Measurements from ENCODE around the gene PWWP2A.
"Not testable (repeated sequence)": the region's sequence is repeated elsewhere in the genome, so short reads cannot be mapped to it uniquely, and the experiment has no call there.

PWWP2A gene

GRCh38 chr5:160119142-160119904, at the start of gene PWWP2A:
PWWP2A (minus strand) TSS chr5:160119450; CDS start chr5:160119388, 62 bp downstream.
- DNase-seq: peak; percentile 94

- no peak for DNase-seq
These were observed 48.4 kb upstream of the PWWP2A start for GRCh38 chr5:160167624-160168165.

- no peak for DNase-seq
These were observed 47.8 kb upstream of the PWWP2A start for GRCh38 chr5:160166973-160167623.

- DNase-seq: no peak
These were observed 47.1 kb upstream of the PWWP2A start for GRCh38 chr5:160166069-160166972.

GRCh38 chr5:160165137-160166068, 46.2 kb upstream of the PWWP2A start:
- DNase-seq: peak; percentile 73

- no peak for DNase-seq
These were observed 43.7 kb upstream of the PWWP2A start for GRCh38 chr5:160162910-160163309.

GRCh38 chr5:160161626-160162025, 42.4 kb upstream of the PWWP2A start:
- DNase-seq: no peak

GRCh38 chr5:160160875-160161274, 41.6 kb upstream of the PWWP2A start:
- not testable (repeated sequence) for DNase-seq

- DNase-seq: peak; percentile 12
These were observed 40.9 kb upstream of the PWWP2A start for GRCh38 chr5:160159991-160160792.

- DNase-seq: no peak
These were observed 38.8 kb upstream of the PWWP2A start for GRCh38 chr5:160158087-160158486.

GRCh38 chr5:160155017-160155750, 35.9 kb upstream of the PWWP2A start:
- DNase-seq: no peak

- no peak for DNase-seq
These were observed 33.7 kb upstream of the PWWP2A start for GRCh38 chr5:160152901-160153300.

GRCh38 chr5:160152287-160152686, 33.0 kb upstream of the PWWP2A start:
- no peak for DNase-seq

GRCh38 chr5:160151017-160151416, 31.8 kb upstream of the PWWP2A start:
- no peak for DNase-seq

GRCh38 chr5:160150381-160150780, 31.1 kb upstream of the PWWP2A start:
- DNase-seq: no peak

GRCh38 chr5:160144436-160144835, 25.2 kb upstream of the PWWP2A start:
- not testable (repeated sequence) for DNase-seq

- DNase-seq: no peak
These were observed 15.1 kb upstream of the PWWP2A start for GRCh38 chr5:160134332-160134731.

GRCh38 chr5:160133918-160134304, 14.7 kb upstream of the PWWP2A start:
- no peak for DNase-seq

GRCh38 chr5:160133071-160133917, 14.0 kb upstream of the PWWP2A start:
- DNase-seq: peak; percentile 6

All from NCI-H2107 (cell line).